DND-41 (cell line): Measurements from ENCODE around the gene CLMN.

Experiments used
- ATAC-seq: fragments of 200-7000 bp; cut with Tn5 transposase; 3 replicates; pipeline ENCODE4 v1.9.1; 2021; ENCODE audit warnings: low read depth; ENCODE audit not compliant: insufficient read depth
- DNase-seq: peaks from one replicate; pipeline ENCODE4 v3.0.0-alpha.2; 2020
- H2AFZ ChIP-seq: 2 replicates; pipeline ENCODE4 v1.6.0; 2012; ENCODE audit warnings: low read depth, low read length
- H3K27ac ChIP-seq: 2 replicates; pipeline ENCODE4 v1.5.1; 2012; ENCODE audit warnings: low read length, inconsistent platforms
- H3K27me3 ChIP-seq: fragments of 200-600 bp; sonication (generic); 2 replicates; pipeline ENCODE4 v1.6.0; 2012; ENCODE audit warnings: low read length, mild to moderate bottlenecking, inconsistent platforms; ENCODE audit not compliant: insufficient read depth, poor library complexity
- H3K36me3 ChIP-seq: 2 replicates; pipeline ENCODE4 v1.5.1; 2012; ENCODE audit warnings: low read length, inconsistent platforms; ENCODE audit not compliant: insufficient read depth
- H3K4me1 ChIP-seq: 2 replicates; pipeline ENCODE4 v1.5.1; 2012; ENCODE audit warnings: mild to moderate bottlenecking, low read length; ENCODE audit not compliant: insufficient read depth
- H3K4me2 ChIP-seq: 2 replicates; pipeline ENCODE4 v1.6.0; 2012; ENCODE audit warnings: mild to moderate bottlenecking, moderate library complexity, low read length, inconsistent platforms; ENCODE audit not compliant: insufficient read depth
- H3K4me3 ChIP-seq, 2 experiments: fragments of 200-600 bp in 1 of 2; shearing (Covaris generic) in 1 of 2; 2 replicates each; pipeline ENCODE4 v1.5.1; 2012 to 2016; ENCODE audit warnings: inconsistent platforms in 2 of 2, low read length in 2 of 2, mild to moderate bottlenecking in 2 of 2, low read depth in 1 of 2, moderate library complexity in 1 of 2
- H3K79me2 ChIP-seq: 2 replicates; pipeline ENCODE4 v1.6.0; 2012; ENCODE audit warnings: low read length, inconsistent platforms; ENCODE audit not compliant: insufficient read depth
- H3K9ac ChIP-seq: 2 replicates; pipeline ENCODE4 v1.6.0; 2012; ENCODE audit warnings: low read depth, mild to moderate bottlenecking, inconsistent platforms, low read length, moderate library complexity
- H3K9me3 ChIP-seq: 2 replicates; pipeline ENCODE4 v1.5.1; 2012; ENCODE audit warnings: low read length, moderate library complexity, mild to moderate bottlenecking, inconsistent platforms; ENCODE audit not compliant: insufficient read depth, severe bottlenecking
- H4K20me1 ChIP-seq: 2 replicates; pipeline ENCODE4 v1.6.0; 2012; ENCODE audit warnings: low read length; ENCODE audit not compliant: insufficient read depth
- EZH2 ChIP-seq: IDR thresholded peaks from 3 replicates; pipeline ENCODE4 v1.6.1; 2012; ENCODE audit warnings: borderline replicate concordance, low read depth, mild to moderate bottlenecking, moderate library complexity, low read length, inconsistent platforms; ENCODE audit not compliant: severe bottlenecking
- TF ChIP-seq, protein P1 (sequence below): IDR thresholded peaks from 2 replicates; pipeline ENCODE4 v1.5.1; 2012; ENCODE audit warnings: borderline replicate concordance, low read length, moderate library complexity, mild to moderate bottlenecking; ENCODE audit not compliant: poor library complexity, severe bottlenecking; ENCODE audit errors: extremely low read depth

CLMN gene

DNA sequence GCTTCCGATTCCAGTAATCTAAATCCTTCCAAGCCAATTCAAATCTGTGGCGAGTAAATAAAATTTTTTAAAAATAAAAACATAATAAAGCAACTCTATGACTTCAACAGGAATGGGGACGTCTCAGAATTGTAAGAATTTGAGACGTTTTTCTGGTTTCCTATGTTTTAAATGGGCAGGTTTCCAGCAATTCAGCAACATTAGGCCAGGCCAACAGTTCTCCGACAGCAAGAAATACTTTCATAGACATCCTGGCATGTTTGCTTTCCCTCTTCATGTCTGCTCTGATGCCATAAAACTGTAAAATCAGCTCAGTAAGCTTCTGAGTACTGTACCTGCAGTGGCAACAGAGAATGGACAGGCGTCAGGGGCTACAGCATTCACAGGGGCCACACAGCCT lies 126.6 kb downstream of the CLMN start:
- H3K79me2 ChIP-seq: no peaks in the 10 kb centered on the region
- no peaks in the 10 kb centered on the region for H3K27me3 ChIP-seq
- no peak overlapping the region for H2AFZ ChIP-seq
- H3K4me1 ChIP-seq: no peaks in the 10 kb centered on the region
- no peaks in the 10 kb centered on the region for H3K9me3 ChIP-seq
- ATAC-seq (no peak), DNase-seq (no peak)
- TF ChIP-seq, protein P1, sequence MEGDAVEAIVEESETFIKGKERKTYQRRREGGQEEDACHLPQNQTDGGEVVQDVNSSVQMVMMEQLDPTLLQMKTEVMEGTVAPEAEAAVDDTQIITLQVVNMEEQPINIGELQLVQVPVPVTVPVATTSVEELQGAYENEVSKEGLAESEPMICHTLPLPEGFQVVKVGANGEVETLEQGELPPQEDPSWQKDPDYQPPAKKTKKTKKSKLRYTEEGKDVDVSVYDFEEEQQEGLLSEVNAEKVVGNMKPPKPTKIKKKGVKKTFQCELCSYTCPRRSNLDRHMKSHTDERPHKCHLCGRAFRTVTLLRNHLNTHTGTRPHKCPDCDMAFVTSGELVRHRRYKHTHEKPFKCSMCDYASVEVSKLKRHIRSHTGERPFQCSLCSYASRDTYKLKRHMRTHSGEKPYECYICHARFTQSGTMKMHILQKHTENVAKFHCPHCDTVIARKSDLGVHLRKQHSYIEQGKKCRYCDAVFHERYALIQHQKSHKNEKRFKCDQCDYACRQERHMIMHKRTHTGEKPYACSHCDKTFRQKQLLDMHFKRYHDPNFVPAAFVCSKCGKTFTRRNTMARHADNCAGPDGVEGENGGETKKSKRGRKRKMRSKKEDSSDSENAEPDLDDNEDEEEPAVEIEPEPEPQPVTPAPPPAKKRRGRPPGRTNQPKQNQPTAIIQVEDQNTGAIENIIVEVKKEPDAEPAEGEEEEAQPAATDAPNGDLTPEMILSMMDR: no peak
- TF ChIP-seq EZH2: no peak
- no peak overlapping the region for H3K4me3 ChIP-seq
- no peak overlapping the region for H3K27ac ChIP-seq
- H3K4me2 ChIP-seq: no peak overlapping the region
- H4K20me1 ChIP-seq: no peaks in the 10 kb centered on the region
- H3K36me3 ChIP-seq: no peaks in the 10 kb centered on the region
- H3K9ac ChIP-seq: no peak overlapping the region

DNA sequence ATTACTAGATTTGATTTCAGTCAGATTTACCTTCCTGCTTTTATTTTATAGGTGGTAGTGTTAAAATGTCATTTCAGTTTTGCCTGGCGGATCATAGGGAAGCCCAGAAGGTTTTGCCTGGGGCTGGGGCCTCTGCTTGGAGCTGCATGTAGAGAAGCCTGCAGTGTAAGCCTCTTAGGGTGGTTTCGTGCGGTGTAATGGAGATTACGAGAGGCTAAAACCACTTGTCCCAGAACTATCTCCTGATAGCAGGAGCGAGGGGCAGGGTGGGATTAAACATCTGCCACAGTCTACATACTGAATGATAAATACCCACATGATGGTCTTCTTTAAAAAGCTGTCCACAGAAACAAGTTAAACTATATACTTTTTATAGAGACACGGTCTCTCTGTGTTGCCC lies 127.4 kb downstream of the CLMN start:
- Histone ChIP-seq H3K4me1 (no peaks in the 10 kb centered on the region), H2AFZ (no peak overlapping the region), H3K36me3 (no peaks in the 10 kb centered on the region), H3K9me3 (no peaks in the 10 kb centered on the region), H3K4me3 (no peak overlapping the region), H3K27ac (no peak overlapping the region), H3K27me3 (no peaks in the 10 kb centered on the region), H4K20me1 (no peaks in the 10 kb centered on the region), H3K4me2 (no peak overlapping the region), H3K9ac (no peak overlapping the region), H3K79me2 (no peaks in the 10 kb centered on the region)
- DNase-seq: no peak
- TF ChIP-seq EZH2: no peak
- TF ChIP-seq, protein P1: no peak
- no peak for ATAC-seq

DNA sequence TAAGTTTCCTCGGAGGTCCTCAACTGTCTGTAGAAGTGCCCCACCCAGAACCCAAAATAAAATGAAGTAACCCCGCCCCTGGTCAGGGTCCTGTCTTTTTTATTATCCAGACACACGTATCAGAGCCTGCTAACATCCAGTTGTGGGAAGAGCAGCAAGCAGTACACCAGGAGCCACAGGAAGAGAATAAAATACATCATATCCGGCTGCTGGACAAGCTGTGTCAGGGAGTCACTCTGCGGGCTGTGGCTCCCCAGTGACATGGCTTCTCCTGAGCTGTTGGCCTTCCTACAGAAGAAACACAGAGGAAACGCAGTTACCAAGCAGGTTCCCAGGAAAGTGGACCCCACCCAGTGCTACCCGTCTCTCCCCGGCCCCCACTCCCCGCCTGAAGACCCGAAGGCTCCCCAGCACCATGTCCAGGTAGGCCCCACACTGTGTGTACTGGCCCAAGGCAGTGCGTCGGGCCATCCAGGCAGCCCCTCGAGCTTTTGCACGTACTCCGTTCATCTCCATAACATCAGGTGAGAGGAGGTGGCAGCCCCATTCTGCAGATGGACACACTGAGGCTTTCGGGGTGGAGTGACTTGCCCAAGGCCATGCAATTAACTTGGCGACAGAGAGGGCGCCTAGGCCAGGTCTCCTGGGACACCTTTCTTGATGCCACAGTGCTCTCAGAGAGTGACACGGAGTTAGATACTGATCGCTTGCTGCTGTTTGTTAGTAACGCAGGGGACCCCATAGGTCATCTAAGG lies 128.1 kb downstream of the CLMN start:
- H3K9me3 ChIP-seq: no peaks in the 10 kb centered on the region
- H3K4me1 ChIP-seq: no peaks in the 10 kb centered on the region
- no peaks in the 10 kb centered on the region for H3K79me2 ChIP-seq
- H3K4me2 ChIP-seq: no peak overlapping the region
- H3K27ac ChIP-seq: no peak overlapping the region
- H2AFZ ChIP-seq: no peak overlapping the region
- H4K20me1 ChIP-seq: no peaks in the 10 kb centered on the region
- H3K4me3 ChIP-seq: no peak overlapping the region
- H3K9ac ChIP-seq: no peak overlapping the region
- DNase-seq: no peak
- H3K36me3 ChIP-seq: no peaks in the 10 kb centered on the region
- no peak for ATAC-seq
- TF ChIP-seq, protein P1: no peak
- TF ChIP-seq EZH2: no peak
- no peaks in the 10 kb centered on the region for H3K27me3 ChIP-seq
